NT2/D1 (cell line): Measurements from ENCODE around the gene PKLR.

Source experiments
- YY1 ChIP-seq: IDR thresholded peaks from 2 replicates; pipeline ENCODE4 v1.6.1; 2011; ENCODE audit not compliant: insufficient read length, insufficient read depth
- ZNF274 ChIP-seq: IDR thresholded peaks from 2 replicates; pipeline ENCODE4 v1.6.1; 2011; ENCODE audit warnings: mild to moderate bottlenecking, low read depth, low read length

DNA sequence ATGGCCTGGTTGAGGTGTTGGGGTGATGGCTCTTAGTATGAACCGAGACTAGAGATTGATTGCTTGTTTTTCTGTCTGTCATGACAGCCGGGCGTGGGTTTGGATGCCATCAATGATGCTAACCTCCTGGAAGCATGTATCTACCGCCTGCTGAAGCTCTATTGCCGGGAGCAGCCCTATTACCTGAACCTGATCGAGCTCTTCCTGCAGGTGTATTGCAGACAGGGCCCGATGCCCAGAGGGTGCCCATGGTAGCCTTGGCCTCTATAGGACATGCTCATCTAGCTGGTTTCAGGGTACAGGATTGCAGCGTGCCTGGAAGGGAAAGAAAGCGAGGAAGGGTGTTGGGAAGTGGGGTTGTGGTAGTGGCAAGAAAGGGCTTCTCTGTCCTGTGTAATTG lies 16.8 kb upstream of the PKLR start:
- TF ChIP-seq ZNF274: no peak
- no peak for TF ChIP-seq YY1
